Measurements from ENCODE around the gene TOLLIP. TPM values are rescaled to one million over a fixed set of nuclear protein-coding genes. Genes with fewer than 3 reads are reported as not detected.

Gene TOLLIP
- polyA plus RNA-seq, 1 experiment: 38.3 TPM

DNA sequence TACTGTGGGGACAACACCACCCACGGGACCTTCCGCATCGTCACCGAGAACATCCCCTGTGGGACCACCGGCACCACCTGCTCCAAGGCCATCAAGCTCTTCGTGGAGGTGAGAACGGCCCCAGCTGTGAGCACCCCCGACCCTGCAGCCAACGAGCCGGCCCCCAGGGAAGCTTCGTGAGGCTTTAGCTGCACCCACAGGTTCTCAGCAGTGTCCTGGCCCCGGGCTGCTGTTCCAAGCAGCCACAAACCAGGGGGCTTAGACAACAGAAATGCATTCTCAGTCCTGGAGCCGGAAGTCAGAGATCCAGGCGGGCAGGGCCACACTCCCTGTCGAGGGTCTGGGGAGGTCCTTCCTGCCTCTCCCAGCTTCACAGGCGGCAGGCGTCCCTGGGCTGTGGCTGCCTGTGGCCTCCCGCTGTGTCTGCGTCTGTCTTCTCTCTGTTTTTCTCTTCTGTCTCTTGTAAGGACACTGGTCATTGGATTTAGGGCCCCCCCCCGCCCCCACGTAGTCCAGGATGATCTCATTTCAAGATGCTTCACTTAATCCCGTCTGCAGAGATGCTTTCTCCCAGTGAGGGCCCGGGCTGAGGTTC is 74.0 kb downstream of the TOLLIP start:
- Histone ChIP-seq H3K27me3 (ENCODE audit: control insufficient read depth, insufficient read depth, low read length) (no peaks in the 10 kb centered on the region), H3K4me3 (ENCODE audit: low read depth, low read length) (no peak overlapping the region), H3K36me3 (ENCODE audit: control insufficient read depth, insufficient read depth, low read length) (no peaks in the 10 kb centered on the region)
- CTCF ChIA-PET: no interaction called here
- TF ChIP-seq, protein P1, sequence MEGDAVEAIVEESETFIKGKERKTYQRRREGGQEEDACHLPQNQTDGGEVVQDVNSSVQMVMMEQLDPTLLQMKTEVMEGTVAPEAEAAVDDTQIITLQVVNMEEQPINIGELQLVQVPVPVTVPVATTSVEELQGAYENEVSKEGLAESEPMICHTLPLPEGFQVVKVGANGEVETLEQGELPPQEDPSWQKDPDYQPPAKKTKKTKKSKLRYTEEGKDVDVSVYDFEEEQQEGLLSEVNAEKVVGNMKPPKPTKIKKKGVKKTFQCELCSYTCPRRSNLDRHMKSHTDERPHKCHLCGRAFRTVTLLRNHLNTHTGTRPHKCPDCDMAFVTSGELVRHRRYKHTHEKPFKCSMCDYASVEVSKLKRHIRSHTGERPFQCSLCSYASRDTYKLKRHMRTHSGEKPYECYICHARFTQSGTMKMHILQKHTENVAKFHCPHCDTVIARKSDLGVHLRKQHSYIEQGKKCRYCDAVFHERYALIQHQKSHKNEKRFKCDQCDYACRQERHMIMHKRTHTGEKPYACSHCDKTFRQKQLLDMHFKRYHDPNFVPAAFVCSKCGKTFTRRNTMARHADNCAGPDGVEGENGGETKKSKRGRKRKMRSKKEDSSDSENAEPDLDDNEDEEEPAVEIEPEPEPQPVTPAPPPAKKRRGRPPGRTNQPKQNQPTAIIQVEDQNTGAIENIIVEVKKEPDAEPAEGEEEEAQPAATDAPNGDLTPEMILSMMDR (IDR thresholded peaks at IDR 0.05; ENCODE audit: insufficient read depth, low read depth, low read length): no peak
- POLR2A ChIA-PET: no interaction called here
- DNase-seq (ENCODE audit: low read depth): no peak

DNA sequence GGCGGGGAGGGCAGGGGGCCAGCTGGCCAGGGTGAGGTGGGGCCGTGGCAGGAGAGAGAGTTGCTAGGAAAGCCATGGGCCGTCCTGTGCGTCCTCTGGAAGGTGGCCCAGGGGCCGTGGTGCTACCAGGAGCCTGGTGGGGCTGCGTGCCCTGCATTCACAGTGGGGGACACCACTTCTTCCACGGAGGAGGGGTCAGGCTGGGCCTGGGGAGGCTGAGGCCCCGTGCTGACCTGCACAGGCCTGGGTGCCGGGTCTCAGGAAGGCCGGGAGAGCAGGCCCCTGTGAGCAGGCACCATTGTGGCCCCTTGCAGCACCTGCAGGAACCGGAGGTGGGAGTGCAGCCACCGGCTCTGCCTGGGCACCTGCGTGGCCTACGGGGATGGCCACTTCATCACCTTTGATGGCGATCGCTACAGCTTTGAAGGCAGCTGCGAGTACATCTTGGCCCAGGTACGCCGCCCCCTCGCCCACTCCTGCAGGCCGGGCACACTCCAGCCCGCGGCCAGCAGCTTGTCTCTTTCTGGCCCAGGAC is 74.6 kb downstream of the TOLLIP start:
- Histone ChIP-seq H3K4me3 (ENCODE audit: low read depth, low read length) (no peak overlapping the region), H3K27me3 (ENCODE audit: control insufficient read depth, insufficient read depth, low read length) (no peaks in the 10 kb centered on the region), H3K36me3 (ENCODE audit: control insufficient read depth, insufficient read depth, low read length) (no peaks in the 10 kb centered on the region)
- ChIA-PET POLR2A (no interaction called here), CTCF (no interaction called here)
- DNase-seq (ENCODE audit: low read depth): no peak
- TF ChIP-seq, protein P1 (IDR thresholded peaks at IDR 0.05; ENCODE audit: insufficient read depth, low read depth, low read length): no peak

DNA sequence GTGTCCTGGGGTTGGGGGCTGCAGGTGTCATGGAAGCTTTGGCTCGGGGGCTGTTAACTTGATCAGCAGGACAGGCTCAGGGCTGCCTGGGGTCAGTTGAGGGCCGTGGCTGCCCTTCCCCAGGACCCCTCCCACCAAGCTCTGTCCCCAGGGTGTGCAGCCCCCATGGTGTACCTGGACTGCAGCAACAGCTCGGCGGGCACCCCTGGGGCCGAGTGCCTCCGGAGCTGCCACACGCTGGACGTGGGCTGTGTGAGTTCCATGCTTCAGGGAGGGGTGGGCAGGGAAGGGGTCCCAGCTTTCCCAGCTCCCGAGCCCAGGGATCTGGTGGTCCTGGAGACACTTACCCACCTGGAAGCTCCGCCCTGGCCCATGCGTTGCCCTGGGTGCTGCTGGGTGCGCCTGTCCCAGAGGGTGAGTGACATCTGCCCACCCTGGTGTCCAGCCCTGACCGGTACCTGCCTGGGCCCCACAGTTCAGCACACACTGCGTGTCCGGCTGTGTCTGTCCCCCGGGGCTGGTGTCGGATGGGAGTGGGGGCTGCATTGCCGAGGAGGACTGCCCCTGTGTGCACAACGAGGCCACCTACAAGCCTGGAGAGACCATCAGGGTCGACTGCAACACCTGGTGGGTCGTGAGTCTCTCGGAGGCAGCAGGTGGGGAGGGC is 75.2 kb downstream of the TOLLIP start:
- CTCF ChIA-PET: no interaction called here
- POLR2A ChIA-PET: no interaction called here

DNA sequence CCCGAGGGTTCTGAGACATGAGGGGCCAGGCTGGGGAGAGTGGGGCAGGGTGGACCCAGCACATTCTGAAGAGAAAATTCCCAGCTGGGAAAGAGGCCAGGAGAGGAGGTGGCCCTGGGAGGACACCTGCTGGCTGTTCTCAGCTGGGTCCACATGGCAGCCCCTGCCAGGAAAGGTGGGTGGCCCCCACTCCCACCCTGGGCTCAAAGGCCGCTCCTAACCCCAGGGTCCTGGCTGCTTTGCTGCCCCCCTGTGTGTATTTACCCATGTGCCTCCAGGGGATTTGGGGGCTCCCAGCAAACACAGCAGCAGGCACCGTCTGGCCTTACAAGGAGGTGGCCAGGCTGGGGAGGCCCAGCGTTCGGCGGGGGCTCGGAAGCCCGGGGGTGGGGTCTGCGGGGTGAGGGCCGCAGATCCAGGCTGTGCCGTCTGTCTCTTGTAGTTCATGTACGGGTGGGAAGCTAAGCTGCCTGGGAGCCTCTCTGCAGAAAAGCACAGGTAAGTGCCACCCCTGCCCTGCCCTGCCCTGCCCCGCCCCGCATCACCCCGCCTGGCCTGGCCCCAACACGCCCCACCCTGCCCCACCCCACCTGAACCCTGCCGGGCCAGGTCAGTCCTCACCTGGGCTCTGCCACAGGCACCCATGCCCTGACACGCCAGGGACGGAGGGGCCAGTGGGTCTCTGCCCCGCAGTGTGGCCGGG is 75.9 kb downstream of the TOLLIP start:
- Histone ChIP-seq H3K4me3 (ENCODE audit: low read depth, low read length) (no peak overlapping the region), H3K27me3 (ENCODE audit: control insufficient read depth, insufficient read depth, low read length) (no peaks in the 10 kb centered on the region), H3K36me3 (ENCODE audit: control insufficient read depth, insufficient read depth, low read length) (no peaks in the 10 kb centered on the region)
- no peak for DNase-seq (ENCODE audit: low read depth)
- TF ChIP-seq, protein P1 (IDR thresholded peaks at IDR 0.05; ENCODE audit: insufficient read depth, low read depth, low read length): no peak
- POLR2A ChIA-PET: no interaction called here
- CTCF ChIA-PET: no interaction called here

More for the DNA sequence above, 75.2 kb downstream of the TOLLIP start:
- no peak for DNase-seq (ENCODE audit: low read depth)
- TF ChIP-seq, protein P1 (IDR thresholded peaks at IDR 0.05; ENCODE audit: insufficient read depth, low read depth, low read length): no peak
- Histone ChIP-seq H3K36me3 (ENCODE audit: control insufficient read depth, insufficient read depth, low read length) (no peaks in the 10 kb centered on the region), H3K4me3 (ENCODE audit: low read depth, low read length) (no peak overlapping the region), H3K27me3 (ENCODE audit: control insufficient read depth, insufficient read depth, low read length) (no peaks in the 10 kb centered on the region)

DNA sequence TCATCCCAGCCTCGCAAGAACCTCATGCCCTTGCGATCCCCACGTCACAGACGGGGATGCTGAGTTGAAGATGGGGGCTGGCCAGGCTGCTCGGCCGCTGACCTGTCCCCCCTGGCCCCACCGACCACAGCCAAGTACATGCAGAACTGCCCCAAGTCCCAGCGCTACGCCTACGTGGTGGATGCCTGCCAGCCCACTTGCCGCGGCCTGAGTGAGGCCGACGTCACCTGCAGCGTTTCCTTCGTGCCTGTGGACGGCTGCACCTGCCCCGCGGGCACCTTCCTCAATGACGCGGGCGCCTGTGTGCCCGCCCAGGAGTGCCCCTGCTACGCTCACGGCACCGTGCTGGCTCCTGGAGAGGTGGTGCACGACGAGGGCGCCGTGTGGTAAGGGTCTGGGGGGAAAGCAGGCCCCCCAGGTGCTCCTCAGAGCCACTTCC is 76.5 kb downstream of the TOLLIP start:
- POLR2A ChIA-PET: no interaction called here
- TF ChIP-seq, protein P1 (IDR thresholded peaks at IDR 0.05; ENCODE audit: insufficient read depth, low read depth, low read length): no peak
- no peaks in the 10 kb centered on the region for H3K36me3 ChIP-seq (ENCODE audit: control insufficient read depth, insufficient read depth, low read length)
- CTCF ChIA-PET: no interaction called here
- no peaks in the 10 kb centered on the region for H3K27me3 ChIP-seq (ENCODE audit: control insufficient read depth, insufficient read depth, low read length)
- H3K4me3 ChIP-seq (ENCODE audit: low read depth, low read length): no peak overlapping the region
- DNase-seq (ENCODE audit: low read depth): no peak

All from BJ (cell line).